Amniotic stem cell (primary cell): ENCODE results near the gene TBX19.

Source experiments
- DNase-seq: peaks from one replicate; lab custom pipeline; 2025; lab: John Stamatoyannopoulos, UW

Gene TBX19

DNA sequence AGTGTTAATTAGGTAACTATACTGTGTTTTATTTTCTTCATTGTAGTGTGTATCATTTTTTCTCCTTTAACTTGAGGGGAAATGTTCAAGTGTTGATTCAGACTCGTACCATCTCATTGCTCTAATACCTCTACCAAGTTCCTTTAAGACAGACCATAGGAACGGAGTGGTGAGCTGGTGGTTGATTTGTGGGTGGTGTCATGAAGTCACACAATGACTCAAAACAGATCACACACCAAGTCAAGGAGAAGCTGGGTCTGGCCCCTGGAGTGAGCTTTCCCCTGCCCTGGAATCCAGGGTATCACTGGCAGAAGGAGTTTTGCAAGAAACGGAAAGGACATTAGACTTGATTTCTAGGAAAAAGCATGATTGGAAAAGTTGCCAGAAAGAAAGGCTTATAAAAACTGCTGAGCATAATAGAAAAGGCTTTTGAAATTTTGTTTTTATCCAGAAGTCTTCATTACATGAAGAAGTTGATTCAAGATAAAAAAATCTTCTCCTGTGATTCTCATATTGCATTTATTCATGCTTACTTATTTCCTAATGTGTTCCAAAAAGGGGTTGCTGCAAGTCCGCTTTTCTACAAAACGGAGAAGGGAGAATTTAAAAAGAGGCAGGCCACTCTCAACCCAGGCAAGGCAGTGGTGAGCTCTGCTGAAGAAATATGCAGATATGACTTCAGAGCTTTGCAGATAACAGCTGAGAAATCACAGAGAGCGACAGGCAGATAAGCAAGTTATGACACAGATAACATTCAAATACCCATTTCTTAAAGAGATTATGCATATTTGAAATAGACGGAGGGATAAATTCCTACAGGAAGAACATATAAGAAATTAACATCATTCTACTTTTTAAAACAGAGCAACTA lies 79.7 kb downstream of the TBX19 start:
- no peak for DNase-seq

DNA sequence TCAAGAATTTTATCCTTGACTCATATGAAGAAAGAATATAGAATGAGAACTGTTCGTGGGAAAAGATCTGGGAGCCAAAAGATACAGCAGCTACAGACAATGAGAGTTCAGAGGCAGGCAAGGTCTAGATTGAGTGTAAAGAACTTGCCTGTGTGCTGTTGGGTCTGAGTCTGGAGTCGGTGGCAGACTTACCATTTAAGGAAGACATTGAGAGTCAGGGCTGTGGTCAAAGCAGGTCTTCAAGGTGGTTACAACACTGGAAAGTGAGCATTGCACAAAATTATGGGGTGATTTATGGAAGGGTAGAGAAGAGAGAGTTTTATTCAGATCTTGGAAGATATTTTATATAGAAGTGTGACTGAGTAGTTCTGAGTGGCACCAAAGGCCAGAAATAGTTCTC lies 80.6 kb downstream of the TBX19 start:
- DNase-seq: no peak

DNA sequence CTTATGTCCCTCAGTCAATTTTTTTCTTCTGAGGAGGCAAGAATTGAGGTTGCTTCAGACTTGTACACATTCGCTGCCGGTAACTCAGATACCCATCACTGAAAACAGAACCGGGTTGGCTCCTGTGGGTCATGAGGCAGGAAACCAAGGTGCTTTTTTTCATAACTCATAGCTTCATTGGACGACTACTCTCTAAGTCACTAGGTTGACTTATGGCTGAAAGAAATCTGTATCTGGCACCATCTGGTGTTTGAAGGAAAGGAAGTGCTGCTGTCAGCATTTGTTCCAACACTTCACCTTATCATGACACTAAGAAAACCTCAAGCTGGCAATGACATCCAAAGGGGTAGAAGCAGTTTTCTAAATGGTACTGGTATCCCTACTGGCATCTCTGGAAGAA lies 82.3 kb downstream of the TBX19 start:
- no peak for DNase-seq
